GM12865 (cell line): ENCODE data around the gene RFNG.

Experiments
- DNase-seq: peaks from one replicate; pipeline ENCODE4 v3.0.0; 2010; ENCODE audit warnings: low read depth
- H3K4me3 ChIP-seq: 2 replicates; pipeline ENCODE4 v1.5.1; 2011; ENCODE audit warnings: mild to moderate bottlenecking, low read depth, low read length, control low read depth
- CTCF ChIP-seq: IDR thresholded peaks from 2 replicates; pipeline ENCODE4 v1.5.1; 2011; ENCODE audit warnings: low read length, control low read depth, low read depth, inconsistent platforms; ENCODE audit not compliant: insufficient read depth; ENCODE audit errors: missing control alignments

Gene RFNG

GRCh38 chr17:82037889-82038195 lies 13.8 kb downstream of the RFNG start:
- TF ChIP-seq CTCF: no peak
- peak overlapping the region; percentile 49 for H3K4me3 ChIP-seq
- no peak for DNase-seq

- TF ChIP-seq CTCF: peak; percentile 95
- peak; percentile 98 for DNase-seq
- H3K4me3 ChIP-seq: peak within 1 kb of the TSS; percentile 61
Observed at GRCh38 chr17:82037092-82037888, 14.3 kb downstream of the RFNG start, which contains the start of gene DCXR. Gene DCXR, minus strand, starts transcription at chr17:82037697. Its CDS starts 15 bp downstream, at chr17:82037682.

- H3K4me3 ChIP-seq: peak overlapping the region; percentile 61
- no peak for TF ChIP-seq CTCF
- no peak for DNase-seq
Observed at GRCh38 chr17:82036634-82037091, 14.9 kb downstream of the RFNG start.

- H3K4me3 ChIP-seq: no peak overlapping the region
- DNase-seq: no peak
- no peak for TF ChIP-seq CTCF
Observed at GRCh38 chr17:82035956-82036633, 15.5 kb downstream of the RFNG start.

GRCh38 chr17:82035488-82035887 lies 16.1 kb downstream of the RFNG start:
- no peak for TF ChIP-seq CTCF
- no peak for DNase-seq
- no peak overlapping the region for H3K4me3 ChIP-seq

GRCh38 chr17:82034371-82035011 lies 17.1 kb downstream of the RFNG start:
- DNase-seq: no peak
- no peak overlapping the region for H3K4me3 ChIP-seq
- TF ChIP-seq CTCF: no peak
